ENCODE measurements around the gene SPOCK3.
"Not testable (repeated sequence)": the region's sequence is repeated elsewhere in the genome, so short reads cannot be mapped to it uniquely, and the experiment has no call there.

SPOCK3 gene

GRCh38 chr4:167031534-167032156, 202.6 kb downstream of the SPOCK3 start:
- no peak for DNase-seq

GRCh38 chr4:167028976-167029375, 205.3 kb downstream of the SPOCK3 start:
- no peak for DNase-seq

- DNase-seq = no peak
Observed at GRCh38 chr4:167025670-167026069, 208.6 kb downstream of the SPOCK3 start.

- no peak for DNase-seq
Observed at GRCh38 chr4:167023364-167023925, 210.8 kb downstream of the SPOCK3 start.

GRCh38 chr4:167021545-167022155, 212.6 kb downstream of the SPOCK3 start:
- peak; percentile 0 to 5 (median 2) for DNase-seq

GRCh38 chr4:167020410-167020809, 213.9 kb downstream of the SPOCK3 start:
- DNase-seq = no peak

GRCh38 chr4:167014944-167015343, 219.3 kb downstream of the SPOCK3 start:
- DNase-seq = no peak

- DNase-seq = no peak
Observed at GRCh38 chr4:167003326-167003725, 231.0 kb downstream of the SPOCK3 start.

GRCh38 chr4:167000141-167000852, 234.0 kb downstream of the SPOCK3 start:
- no peak for DNase-seq

- no peak for DNase-seq
Observed at GRCh38 chr4:166996216-166996615, 238.1 kb downstream of the SPOCK3 start.

- DNase-seq = no peak
Observed at GRCh38 chr4:166994686-166995085, 239.6 kb downstream of the SPOCK3 start.

GRCh38 chr4:166991006-166991561, 243.2 kb downstream of the SPOCK3 start:
- no peak for DNase-seq

- DNase-seq = no peak
Observed at GRCh38 chr4:166989886-166990285, 244.4 kb downstream of the SPOCK3 start.

- DNase-seq = no peak
Observed at GRCh38 chr4:166987026-166987425, 247.3 kb downstream of the SPOCK3 start.

GRCh38 chr4:166981847-166982246, 252.4 kb downstream of the SPOCK3 start:
- no peak for DNase-seq

GRCh38 chr4:166980419-166980818, 253.9 kb downstream of the SPOCK3 start:
- no peak for DNase-seq

- DNase-seq = no peak
Observed at GRCh38 chr4:166977596-166977995, 256.7 kb downstream of the SPOCK3 start.

- DNase-seq = no peak
Observed at GRCh38 chr4:166972071-166972470, 262.2 kb downstream of the SPOCK3 start.

GRCh38 chr4:166968219-166968618, 266.1 kb downstream of the SPOCK3 start:
- DNase-seq = not testable (repeated sequence)

GRCh38 chr4:166965562-166965961, 268.7 kb downstream of the SPOCK3 start:
- no peak for DNase-seq

- no peak for DNase-seq
Observed at GRCh38 chr4:166957451-166957850, 276.8 kb downstream of the SPOCK3 start.

- no peak for DNase-seq
Observed at GRCh38 chr4:166956484-166956883, 277.8 kb downstream of the SPOCK3 start.

- DNase-seq = no peak
Observed at GRCh38 chr4:166941629-166942028, 292.7 kb downstream of the SPOCK3 start.

GRCh38 chr4:166930464-166930863, 303.8 kb downstream of the SPOCK3 start:
- no peak for DNase-seq

Data from activated naive CD4-positive, alpha-beta T cell (primary cell).